Suppressor macrophage treated with lipopolysaccharide for 1 hour (primary cell): ENCODE measurements around the gene SOX3.

ENCODE experiments used
- DNase-seq, 3 donors: peaks; one replicate each; pipeline ENCODE4 v3.0.0-alpha.2; 2020 to 2022

Gene SOX3

GRCh38 chrX:140504371-140505324 is at the start of gene SOX3:
TSS of gene SOX3 (minus strand) at chrX:140505069. CDS start at chrX:140505060, 9 bp downstream.
- DNase-seq, result no peak

- no peak for DNase-seq
Measured at GRCh38 chrX:140548985-140549384, 44.1 kb upstream of the SOX3 start.

GRCh38 chrX:140526171-140526570 is 21.3 kb upstream of the SOX3 start:
- DNase-seq, result no peak

- no peak for DNase-seq
Measured at GRCh38 chrX:140525448-140525847, 20.6 kb upstream of the SOX3 start.

- DNase-seq, result no peak
Measured at GRCh38 chrX:140524556-140524955, 19.7 kb upstream of the SOX3 start.

GRCh38 chrX:140521393-140521792 is 16.5 kb upstream of the SOX3 start:
- DNase-seq, result no peak

- no peak for DNase-seq
Measured at GRCh38 chrX:140514554-140514953, 9.7 kb upstream of the SOX3 start.

- no peak for DNase-seq
Measured at GRCh38 chrX:140510895-140511295, 6.0 kb upstream of the SOX3 start.

- DNase-seq, result no peak
Measured at GRCh38 chrX:140510306-140510676, 5.4 kb upstream of the SOX3 start.

- no peak for DNase-seq
Measured at GRCh38 chrX:140509468-140510305, 4.8 kb upstream of the SOX3 start.

- no peak for DNase-seq
Measured at GRCh38 chrX:140508958-140509357, 4.1 kb upstream of the SOX3 start.

- no peak for DNase-seq
Measured at GRCh38 chrX:140507982-140508305, 3.1 kb upstream of the SOX3 start.

GRCh38 chrX:140507223-140507981 is 2.5 kb upstream of the SOX3 start:
- no peak for DNase-seq

GRCh38 chrX:140505421-140506337 is 810 bp upstream of the SOX3 start:
- no peak for DNase-seq

GRCh38 chrX:140503714-140504351 is 1.0 kb downstream of the SOX3 start:
- peak in 1 of 3 donors; percentile 21 for DNase-seq

- DNase-seq, result no peak
Measured at GRCh38 chrX:140503238-140503601, 1.6 kb downstream of the SOX3 start.

GRCh38 chrX:140502491-140503237 is 2.2 kb downstream of the SOX3 start:
- DNase-seq, result no peak

GRCh38 chrX:140501940-140502468 is 2.9 kb downstream of the SOX3 start:
- DNase-seq, result no peak

- no peak for DNase-seq
Measured at GRCh38 chrX:140501321-140501720, 3.5 kb downstream of the SOX3 start.

GRCh38 chrX:140500441-140500840 is 4.4 kb downstream of the SOX3 start:
- no peak for DNase-seq

GRCh38 chrX:140495739-140496138 is 9.1 kb downstream of the SOX3 start:
- no peak for DNase-seq
